NCI-H526 (cell line): ENCODE results near the gene ABCG5.

Experiments
- DNase-seq, 2 experiments: peaks; one replicate each; lab custom pipeline; 2025; lab: John Stamatoyannopoulos, UW

ABCG5 gene

DNA sequence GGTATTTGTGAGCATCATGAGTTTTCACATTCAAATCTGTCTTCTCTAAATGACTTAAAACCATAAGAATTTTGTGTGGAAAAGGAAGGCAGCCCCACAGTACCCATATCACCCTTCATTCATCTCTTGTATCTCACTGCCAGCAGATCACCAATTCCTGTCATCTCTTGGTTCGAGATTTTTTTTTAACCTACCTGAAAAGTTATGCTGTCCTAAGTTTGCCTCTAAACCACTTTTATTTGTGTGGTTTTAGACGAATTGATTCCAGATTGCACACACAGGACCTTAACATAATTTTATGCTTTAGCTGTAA lies 32.0 kb downstream of the ABCG5 start:
- no peak for DNase-seq

DNA sequence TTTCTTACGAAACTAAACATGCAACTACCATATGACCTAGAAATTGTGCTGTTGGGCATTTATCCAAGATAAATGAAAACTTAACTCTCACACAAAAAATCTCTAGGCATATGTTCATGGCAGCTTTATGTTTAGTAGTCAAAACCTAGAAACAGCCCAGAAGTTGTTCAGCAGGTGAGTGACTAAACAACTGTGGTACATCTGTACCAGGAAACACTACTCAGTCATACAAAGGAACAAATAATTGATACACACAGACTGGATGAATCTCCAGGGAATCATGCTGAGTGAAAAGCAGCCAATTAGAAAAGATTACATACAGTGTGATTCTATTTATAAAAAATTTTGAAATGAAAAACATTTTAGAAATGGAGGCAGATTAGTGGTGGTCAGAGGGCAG lies 35.5 kb downstream of the ABCG5 start:
- no peak for DNase-seq

DNA sequence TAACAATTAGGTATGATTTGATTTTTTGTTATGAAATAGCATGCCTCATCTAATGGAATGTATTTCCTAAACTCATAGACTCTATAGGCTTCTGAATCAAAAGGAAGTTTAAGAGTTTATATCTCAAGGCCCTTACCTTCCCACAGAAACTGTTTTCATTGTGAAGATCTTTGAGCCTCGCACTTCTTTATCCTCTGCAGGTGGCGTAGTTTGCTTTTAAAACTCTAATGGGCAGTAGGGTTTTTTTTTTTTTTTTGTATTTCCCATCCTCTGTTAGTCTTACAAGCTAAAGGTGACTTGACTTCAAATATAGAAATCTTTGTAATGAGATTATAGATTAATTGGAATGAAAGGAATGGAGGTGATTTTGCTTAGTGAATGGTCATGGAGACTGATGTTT lies 36.5 kb downstream of the ABCG5 start:
- DNase-seq = no peak

DNA sequence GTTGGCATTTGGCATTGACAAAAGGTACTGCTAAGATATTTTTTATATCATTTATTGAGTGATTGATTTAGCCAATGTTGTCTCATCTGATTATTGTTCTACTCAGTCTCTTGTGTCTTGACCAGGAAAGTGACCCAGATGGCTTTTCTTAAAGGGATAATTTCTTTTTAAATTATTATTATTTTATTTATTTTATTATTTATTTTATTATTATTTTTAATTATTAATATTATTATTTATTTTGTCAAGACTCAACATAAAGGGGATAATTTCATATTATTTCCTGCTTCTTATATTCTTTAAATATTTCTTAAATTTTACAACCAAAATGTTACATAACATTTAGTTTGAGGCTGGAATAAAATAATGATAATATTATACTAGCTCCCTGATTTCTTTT lies 37.7 kb downstream of the ABCG5 start:
- no peak for DNase-seq

DNA sequence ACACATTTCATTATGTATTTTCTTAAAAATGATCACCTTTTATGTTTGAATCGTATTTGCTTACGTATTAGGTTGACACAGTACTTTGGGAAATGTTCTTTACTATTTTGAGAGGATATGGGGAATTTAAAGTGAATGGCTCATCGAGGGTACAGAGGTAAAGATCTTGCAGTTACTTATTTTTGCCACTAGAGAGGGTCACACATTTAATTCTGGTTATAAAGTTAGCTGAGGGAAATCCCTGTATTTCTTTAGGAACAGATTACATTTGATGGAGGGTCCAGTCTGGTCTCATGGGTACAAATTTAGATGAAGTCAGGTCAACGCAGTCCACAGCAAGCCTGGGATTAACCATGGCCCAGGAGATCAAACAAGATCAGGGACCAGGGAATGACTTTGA lies 40.3 kb downstream of the ABCG5 start:
- no peak for DNase-seq

DNA sequence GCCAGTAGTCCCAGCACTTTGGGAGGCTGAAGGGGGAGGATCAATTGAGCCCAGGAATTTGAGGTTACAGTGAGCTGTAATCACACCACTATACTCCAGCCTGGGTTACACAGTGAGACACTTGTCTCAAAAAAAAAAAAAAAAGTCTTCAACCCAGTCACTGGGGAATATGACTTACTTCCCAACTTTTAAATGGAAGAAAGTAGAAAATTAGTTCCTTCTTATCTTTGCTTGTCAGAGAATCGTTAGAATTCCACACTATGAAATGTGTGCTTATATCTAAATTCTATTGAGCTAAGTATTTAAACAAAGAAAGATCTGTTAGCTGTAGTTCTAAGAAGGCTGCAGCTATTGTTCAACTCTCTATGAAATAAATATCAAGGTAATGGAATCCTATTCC lies 42.4 kb downstream of the ABCG5 start:
- no peak for DNase-seq

DNA sequence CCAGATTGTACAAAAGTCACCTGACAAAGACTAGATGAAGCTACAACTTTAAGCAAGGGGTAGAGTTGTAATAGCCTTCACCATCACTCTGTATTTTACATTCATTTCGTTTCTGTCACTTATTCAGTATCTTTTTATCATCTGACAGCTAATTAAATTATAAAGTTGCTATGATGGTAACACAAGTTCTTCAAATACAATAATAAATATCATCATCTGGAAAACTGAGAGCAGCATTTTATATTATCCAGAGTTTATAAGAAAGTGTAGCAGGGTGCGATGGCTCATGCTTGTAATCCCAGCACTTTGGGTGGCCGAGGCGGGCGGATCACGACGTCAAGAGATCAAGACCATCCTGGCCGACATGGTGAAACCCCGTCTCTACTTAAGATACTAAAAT lies 43.7 kb downstream of the ABCG5 start:
- DNase-seq = no peak

DNA sequence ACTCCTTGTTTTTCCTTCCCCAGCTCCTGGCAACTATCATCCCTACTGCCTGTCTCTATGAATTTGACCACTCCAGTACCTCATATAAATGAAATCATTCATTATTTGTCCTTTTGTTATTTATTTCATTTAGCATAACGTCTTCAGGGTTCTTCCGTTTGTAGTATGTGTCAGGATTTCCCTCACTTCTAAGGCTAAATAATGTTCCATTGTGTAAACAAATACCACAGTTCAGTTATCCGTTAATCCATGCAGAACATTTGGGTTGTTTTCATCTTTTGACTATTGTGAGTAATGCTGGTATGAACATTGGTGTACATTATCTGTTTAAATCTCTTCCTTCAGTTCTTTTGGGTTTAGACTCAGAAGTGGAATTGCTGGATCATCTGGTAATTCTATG lies 46.0 kb downstream of the ABCG5 start:
- DNase-seq = peak in 1 of 2 experiments; percentile 7

DNA sequence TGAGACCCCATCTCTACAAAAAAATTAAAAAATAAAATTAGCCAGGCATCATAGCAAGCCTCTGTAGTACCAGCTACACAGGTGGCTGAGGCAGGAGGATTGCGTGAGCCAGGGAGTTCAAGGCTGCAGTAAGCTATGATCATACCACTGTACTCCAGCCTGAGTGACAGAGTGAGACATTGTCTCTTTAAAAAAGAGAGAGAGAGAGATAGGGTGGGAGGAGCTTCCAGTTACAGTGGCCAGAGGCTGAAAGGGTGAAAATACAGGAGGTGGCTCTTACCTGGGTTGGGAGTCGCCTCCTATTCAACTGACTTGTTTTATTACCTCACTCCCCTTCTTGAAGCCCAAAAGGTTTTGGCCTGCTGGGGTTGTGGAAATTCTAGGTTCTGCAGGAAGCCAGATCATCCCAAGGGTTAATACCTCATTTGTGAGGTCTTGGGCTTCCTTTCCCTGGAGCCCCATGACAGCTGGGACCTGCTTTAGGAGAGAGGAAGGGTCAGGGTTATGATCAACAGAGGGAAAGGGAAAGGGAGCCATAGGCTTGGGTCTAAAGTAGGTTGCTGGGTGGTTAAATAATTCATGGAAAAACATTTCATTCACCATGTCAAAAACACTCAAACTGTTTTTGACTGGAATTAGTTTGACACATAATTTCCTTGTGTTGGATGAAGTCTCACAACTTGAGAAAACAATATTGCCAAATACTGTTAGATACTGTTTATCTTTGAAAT lies 47.4 kb downstream of the ABCG5 start:
- DNase-seq = no peak

DNA sequence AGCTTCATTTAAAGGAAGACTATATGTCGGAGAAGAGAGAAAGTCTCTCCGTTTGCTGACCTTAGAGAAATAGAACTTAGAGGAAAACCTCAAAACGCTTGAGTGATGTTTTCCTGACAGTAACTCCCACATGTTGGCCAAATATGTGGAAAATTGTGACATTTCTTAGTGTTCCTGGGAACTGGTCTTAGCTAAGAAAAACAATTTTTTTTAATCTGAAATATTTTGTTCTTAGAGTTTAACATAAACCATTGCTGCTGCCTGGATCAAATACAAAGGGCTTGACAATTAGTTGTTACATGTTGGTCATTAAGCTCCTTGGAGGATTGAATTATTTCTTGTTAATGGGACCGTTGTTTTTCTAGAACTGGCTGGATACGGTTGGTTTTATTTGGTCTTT lies 48.5 kb downstream of the ABCG5 start:
- DNase-seq = no peak

DNA sequence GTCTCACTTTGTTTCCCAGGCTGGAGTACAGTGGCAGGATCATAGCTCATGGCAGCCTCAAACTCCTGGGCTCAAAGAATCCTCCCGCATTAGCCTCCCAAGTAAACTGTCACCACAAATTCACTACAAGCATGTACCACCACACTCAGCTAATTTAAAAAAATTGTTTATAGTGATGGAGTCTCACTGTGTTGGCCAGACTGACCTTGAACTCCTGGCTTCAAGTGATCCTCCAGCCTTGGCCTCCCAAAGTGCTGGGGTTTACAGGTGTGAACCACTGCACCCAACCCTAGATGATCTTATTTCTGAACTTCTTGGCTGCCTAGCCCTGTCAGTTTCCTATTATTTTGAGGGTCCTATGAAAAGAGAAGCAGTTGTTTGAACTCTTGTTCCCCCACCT lies 50.0 kb downstream of the ABCG5 start:
- DNase-seq = no peak

DNA sequence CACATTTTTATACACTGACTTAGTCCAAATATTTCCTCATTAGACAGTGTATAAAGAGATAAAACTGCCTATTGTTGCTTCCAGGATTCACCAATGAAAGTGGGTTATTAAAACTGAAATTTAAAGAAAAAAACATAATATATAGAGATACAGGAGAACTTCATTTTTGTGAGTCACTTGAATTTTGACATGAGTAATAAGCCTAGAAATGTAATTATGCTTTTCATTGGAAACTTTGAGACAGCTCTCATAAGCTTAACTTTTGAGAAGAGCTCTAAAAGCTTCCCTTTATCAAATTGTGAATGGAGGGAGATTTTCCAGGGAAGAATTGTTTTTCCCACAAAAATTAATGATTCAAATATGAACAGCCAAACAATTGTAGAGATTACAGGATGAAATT lies 50.7 kb downstream of the ABCG5 start:
- DNase-seq = no peak

DNA sequence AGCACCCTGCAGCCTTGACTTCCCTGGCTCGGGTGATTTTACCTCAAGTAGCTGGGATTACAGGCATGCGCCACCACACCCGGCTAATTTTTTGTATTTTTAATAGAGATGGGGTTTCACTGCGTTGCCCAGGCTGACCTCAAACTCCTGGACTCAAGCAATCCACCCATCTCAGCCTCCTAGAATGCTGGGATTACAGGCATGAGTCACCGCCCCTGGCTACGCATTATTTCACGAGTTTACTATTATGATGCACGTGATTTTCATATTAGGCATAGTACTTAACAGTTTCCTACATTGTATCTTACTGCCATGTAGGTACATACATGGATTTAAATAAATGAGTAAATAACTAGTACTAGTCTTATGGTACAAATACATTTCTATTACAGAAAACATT lies 60.4 kb downstream of the ABCG5 start:
- DNase-seq = no peak

DNA sequence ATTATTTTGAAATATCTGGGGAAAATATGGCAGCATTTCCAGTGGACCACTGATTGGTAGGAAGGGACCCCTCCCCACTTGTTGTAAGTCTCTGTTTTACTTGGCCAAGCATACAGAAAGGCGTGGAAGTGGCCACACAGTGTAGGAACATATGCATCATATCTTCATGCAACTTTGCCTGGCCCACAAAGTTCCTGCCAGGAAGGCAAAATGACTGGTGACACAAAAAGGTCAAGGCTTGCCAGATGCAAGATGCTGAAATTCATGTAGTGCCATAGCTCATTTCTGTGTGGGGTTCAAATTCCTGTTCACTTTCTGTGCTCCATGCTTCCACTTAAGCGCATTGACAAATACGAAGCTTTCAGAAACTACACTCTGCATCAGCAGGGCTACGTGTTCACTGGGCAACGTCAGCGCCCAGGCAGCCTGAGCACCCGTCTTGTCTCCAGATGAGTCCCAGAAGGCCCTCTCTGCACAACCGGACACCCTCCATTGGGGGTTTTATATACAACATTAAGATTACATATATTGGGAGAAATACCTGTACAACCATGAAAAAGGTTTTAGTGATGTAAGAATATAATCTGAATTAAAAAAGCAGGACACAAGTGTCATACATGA lies 61.2 kb downstream of the ABCG5 start:
- no peak for DNase-seq

DNA sequence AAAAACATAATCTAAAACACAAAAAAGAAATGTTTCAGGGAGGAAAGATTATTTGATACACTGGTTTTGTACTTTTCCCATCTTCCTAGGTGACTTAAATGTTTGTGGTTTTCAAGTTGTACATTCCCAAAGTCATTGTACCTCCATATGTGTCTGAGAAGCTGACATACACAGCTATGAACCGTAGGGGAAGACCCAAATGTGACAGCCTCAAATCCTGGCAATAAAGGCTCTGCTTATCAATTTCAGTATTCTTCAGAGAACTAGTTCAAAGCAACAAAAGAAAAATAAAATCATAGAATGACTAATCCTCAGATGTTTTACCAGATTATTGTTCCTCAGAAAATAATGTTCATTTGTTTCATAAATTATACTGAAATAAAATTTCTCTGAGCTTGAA lies 62.3 kb downstream of the ABCG5 start:
- no peak for DNase-seq

DNA sequence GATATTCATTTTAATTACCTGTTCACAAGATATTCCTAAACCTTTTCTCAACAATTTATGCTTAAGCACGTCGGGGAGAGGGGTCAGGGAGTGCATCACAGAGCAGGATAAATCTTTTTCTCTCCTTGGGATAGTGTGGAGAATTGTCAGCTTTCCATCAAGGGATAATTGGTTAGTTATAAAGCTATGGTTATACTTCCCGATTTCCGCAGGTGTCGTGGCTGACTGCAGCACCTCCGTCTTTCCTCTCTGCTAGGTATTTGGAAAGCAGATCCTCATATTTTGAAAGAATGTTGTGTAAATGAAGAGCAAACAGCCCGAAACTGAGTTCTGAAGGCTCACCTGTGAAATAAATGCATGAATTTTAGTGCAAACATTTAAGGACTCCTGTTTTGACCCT lies 64.0 kb downstream of the ABCG5 start:
- peak in 1 of 2 experiments; percentile 6 for DNase-seq

DNA sequence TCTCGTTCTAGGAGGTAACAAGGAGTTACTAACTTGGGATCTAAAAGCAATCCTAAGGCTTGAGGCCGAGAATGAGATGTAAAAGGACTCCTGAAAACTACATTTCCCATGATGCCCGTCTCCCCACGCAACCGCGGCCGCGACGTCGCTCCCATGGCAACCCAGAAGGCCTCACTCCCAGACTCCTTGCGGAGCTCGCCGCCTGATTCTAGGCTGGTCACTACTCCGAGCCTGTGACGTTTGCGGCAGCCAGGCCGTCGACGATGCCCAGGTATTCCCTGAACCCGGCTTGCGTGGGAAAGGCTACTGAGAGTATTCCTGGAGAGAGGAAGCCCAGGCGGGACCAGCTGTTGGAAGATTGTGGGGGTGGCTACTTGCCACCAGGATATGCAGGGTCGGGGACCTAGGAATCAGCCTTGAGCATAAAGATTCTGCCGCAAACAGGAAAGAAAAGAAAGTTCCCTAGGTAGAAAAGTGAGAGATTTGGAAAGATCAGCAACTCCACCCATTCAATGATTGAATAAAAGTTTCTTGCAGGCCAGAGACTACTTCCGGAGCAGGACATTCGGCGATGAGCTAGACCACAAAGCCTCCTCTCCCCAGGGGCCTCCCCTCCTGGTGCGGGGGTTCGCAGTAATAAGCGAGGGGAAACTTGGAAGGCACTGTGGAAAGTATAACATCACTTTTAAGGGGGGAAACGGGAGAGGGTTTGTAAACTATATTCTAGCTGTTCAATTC lies 64.6 kb downstream of the ABCG5 start, which contains the start of gene DYNC2LI1:
Gene DYNC2LI1 (plus strand): TSS at position 164 of the 738 bp plus-strand sequence. CDS start 100 bp downstream, at position 264.
- DNase-seq = peak; percentile 85 to 92

DNA sequence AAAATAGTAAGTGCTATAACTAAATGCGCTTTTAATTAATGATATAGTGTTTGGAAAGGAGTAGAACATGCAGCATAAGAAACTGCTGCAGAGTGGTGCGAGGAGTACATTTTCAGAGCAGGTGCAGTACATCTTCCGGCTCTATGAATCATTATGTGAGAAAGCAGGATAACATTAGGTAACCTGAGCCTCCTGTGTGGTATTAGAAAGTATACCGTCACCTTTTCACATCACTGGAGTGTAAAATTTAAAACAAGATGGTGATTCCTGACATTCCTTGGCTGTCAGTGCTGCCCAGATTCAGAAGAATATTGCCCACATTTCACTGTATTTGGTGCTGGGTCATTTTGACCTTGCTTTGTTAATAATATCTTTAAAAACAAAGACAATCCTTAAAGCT lies 72.6 kb downstream of the ABCG5 start:
- DNase-seq = no peak

DNA sequence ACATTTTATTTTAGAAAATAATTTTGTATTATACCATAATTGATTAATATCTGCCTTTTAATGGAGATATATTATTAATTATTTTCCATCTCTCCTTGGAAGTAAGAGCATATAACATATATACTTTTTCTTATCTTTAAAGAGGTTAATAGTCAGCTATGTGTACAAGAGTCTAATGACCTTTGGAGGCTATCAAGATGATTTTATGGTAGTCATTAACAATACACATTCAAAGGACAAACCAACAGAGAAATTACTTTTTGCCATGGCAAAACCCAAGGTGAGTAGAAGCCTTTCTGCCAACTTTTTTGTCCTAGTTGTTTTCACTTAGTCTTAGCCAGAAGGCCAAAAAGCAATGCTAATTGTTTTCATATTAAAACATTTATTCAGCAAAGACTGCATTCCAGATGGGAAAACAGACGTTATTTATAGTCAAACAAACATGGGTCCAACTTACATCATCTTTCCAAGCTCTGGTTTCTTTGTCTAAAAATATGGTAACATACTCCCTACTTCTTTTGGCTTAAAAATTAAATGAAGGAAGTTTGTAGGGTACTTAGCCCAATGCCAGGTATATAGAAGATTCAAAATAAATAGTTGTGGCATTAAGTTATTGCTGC lies 74.4 kb downstream of the ABCG5 start:
- DNase-seq = no peak

DNA sequence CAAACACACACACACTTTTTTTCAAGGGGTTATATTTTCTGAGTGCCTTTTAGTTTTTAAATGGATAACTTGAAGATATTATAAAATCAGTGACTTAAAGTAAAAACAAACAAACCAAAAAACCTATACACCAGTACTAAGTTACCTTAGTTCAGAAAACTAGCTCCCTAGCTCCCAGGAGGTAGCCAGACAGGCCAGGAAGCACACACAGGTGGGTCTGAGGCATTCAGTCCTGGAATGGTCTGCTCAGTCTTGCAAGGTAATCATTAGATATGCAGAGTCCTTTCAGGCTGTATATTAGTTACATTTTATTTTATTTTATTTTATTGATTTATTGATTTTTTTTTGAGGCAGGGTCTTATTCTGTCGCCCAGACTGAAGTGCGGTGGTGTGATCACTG lies 75.5 kb downstream of the ABCG5 start:
- DNase-seq = no peak
